Peyer's patch (tissue), 4 donors: ENCODE results near the gene IL20RB. TPM values are rescaled to one million over a fixed set of nuclear protein-coding genes. Genes with fewer than 3 reads are reported as not detected.
"Not testable (repeated sequence)": the region's sequence is repeated elsewhere in the genome, so short reads cannot be mapped to it uniquely, and the experiment has no call there.

Experiments used
- DNase-seq, 3 donors: peaks; one replicate each; pipeline ENCODE4 v3.0.0-alpha.2; 2017 to 2019
- H3K27ac ChIP-seq, 4 donors: fragments of 200-600 bp; sonication (generic); one replicate each; pipeline ENCODE4 v1.5.1; 2016 to 2019
- H3K27me3 ChIP-seq, 2 donors: fragments of 200-600 bp; sonication (generic); one replicate each; pipeline ENCODE4 v1.5.1; 2019
- H3K36me3 ChIP-seq, 3 donors: fragments of 200-600 bp; sonication (generic); one replicate each; pipeline ENCODE4 v1.5.1; 2016 to 2019
- H3K4me1 ChIP-seq, 4 donors: fragments of 200-600 bp; sonication (generic); one replicate each; pipeline ENCODE4 v1.5.1; 2016 to 2019
- H3K4me3 ChIP-seq, 4 donors: fragments of 200-600 bp; sonication (generic); 1 replicate in 3 of 4; 2 replicates in 1 of 4; pipeline ENCODE4 v1.5.1; 2016 to 2019; ENCODE audit warnings: mild to moderate bottlenecking in 1 of 4
- H3K9me3 ChIP-seq, 4 donors: fragments of 200-600 bp; sonication (generic); one replicate each; pipeline ENCODE4 v1.5.1; 2016 to 2019; ENCODE audit warnings: mild to moderate bottlenecking in 1 of 4
- POLR2A ChIP-seq, 2 donors: fragments of 450-650 bp; IDR thresholded peaks; one replicate each; pipeline ENCODE4 v1.5.1; 2017; ENCODE audit warnings: antibody characterized with exemption in 2 of 2, mild to moderate bottlenecking in 2 of 2, moderate library complexity in 2 of 2
- total RNA-seq, 4 donors: library from RNA; depleted of rRNA; stranded (reverse); fragments of >200 nt; gene quantifications; one replicate each; pipeline ENCODE4 v1.1.0, GENCODE V29; 2016
- TF ChIP-seq, protein P1 (sequence below), 6 experiments: fragments of 450-650 bp in 4 of 6; fragments of 200-600 bp in 2 of 6; sonication (generic) in 1 of 6; IDR thresholded peaks; one replicate each; pipeline ENCODE4 v1.5.1; 2017 to 2019; ENCODE audit warnings: antibody characterized with exemption in 6 of 6, mild to moderate bottlenecking in 3 of 6, moderate library complexity in 1 of 6

IL20RB gene
- total RNA-seq, 4 donors from 2014 or later = 0.54 to 1.7 (median 0.81) TPM

DNA sequence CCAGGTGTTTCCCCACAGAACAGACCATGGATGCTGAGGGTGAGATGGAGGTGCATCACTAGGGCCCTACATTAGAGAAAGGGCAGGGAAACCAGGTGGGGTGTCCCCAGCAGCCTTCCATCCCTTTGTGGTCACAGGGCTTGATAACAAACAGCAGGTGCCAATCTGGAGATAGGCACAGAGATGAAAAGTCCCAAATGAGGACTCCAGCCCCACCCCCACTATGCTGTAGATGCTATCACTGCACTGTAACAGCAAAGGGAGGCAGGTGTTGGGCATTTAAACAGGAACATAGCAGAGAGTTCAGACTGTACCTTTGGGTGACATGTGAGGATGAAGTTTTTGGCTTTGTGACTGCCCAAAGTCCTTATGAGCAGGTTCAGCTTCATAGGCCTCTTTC is 21.4 kb downstream of the IL20RB start:
- H3K27ac ChIP-seq = no peak overlapping the region
- H3K36me3 ChIP-seq = no peaks in the 10 kb centered on the region
- no peaks in the 10 kb centered on the region for H3K27me3 ChIP-seq
- no peaks in the 10 kb centered on the region for H3K4me1 ChIP-seq
- TF ChIP-seq, protein P1, sequence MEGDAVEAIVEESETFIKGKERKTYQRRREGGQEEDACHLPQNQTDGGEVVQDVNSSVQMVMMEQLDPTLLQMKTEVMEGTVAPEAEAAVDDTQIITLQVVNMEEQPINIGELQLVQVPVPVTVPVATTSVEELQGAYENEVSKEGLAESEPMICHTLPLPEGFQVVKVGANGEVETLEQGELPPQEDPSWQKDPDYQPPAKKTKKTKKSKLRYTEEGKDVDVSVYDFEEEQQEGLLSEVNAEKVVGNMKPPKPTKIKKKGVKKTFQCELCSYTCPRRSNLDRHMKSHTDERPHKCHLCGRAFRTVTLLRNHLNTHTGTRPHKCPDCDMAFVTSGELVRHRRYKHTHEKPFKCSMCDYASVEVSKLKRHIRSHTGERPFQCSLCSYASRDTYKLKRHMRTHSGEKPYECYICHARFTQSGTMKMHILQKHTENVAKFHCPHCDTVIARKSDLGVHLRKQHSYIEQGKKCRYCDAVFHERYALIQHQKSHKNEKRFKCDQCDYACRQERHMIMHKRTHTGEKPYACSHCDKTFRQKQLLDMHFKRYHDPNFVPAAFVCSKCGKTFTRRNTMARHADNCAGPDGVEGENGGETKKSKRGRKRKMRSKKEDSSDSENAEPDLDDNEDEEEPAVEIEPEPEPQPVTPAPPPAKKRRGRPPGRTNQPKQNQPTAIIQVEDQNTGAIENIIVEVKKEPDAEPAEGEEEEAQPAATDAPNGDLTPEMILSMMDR (IDR thresholded peaks at IDR 0.05) = no peak
- no peak for TF ChIP-seq POLR2A (IDR thresholded peaks at IDR 0.05)
- no peaks in the 10 kb centered on the region for H3K9me3 ChIP-seq
- no peak overlapping the region for H3K4me3 ChIP-seq
- DNase-seq = no peak

DNA sequence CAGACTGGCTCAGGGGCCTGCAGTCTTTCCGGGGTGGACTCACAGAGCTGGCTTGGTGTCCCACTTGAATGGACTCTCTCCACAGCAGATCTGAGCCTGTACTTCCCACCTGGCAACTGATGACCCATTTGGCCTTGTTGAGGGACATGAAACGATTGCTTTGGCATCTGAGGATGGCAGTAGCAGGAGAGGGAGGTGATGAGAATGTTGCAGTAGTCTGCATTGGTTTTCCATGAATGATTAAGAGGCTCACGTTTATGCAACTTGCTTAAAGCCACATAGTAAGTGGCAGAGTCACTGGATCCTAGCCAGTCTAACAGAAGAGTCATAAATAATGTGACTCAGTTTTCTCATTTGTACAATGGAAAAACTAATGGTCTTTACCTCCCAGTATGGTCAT is 21.9 kb downstream of the IL20RB start:
- H3K27me3 ChIP-seq = no peaks in the 10 kb centered on the region
- peaks cover 0 to 1% (median 0%) of the 10 kb centered on the region in 4 donors for H3K4me1 ChIP-seq
- H3K9me3 ChIP-seq = no peaks in the 10 kb centered on the region
- DNase-seq = no peak
- H3K36me3 ChIP-seq = no peaks in the 10 kb centered on the region
- TF ChIP-seq, protein P1 (IDR thresholded peaks at IDR 0.05) = no peak
- TF ChIP-seq POLR2A (IDR thresholded peaks at IDR 0.05) = no peak
- H3K27ac ChIP-seq = no peak overlapping the region
- H3K4me3 ChIP-seq = no peak overlapping the region

DNA sequence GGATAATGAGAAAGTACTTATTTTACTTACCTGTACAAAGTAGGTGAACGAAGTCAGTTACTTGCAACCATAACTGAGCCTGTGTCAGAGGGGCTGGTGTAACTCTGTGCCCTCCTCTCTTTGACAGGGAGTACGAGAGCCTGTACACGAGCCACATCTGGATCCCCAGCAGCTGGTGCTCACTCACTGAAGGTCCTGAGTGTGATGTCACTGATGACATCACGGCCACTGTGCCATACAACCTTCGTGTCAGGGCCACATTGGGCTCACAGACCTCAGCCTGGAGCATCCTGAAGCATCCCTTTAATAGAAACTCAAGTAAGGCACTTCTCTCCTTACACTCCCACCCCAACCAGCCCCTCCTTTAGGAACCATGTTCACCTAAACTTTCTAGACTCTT is 24.2 kb downstream of the IL20RB start:
- Histone ChIP-seq H3K4me3 (no peak overlapping the region), H3K36me3 (no peaks in the 10 kb centered on the region), H3K4me1 (peaks cover 0 to 3% (median 0%) of the 10 kb centered on the region in 4 donors), H3K27ac (no peak overlapping the region), H3K27me3 (no peaks in the 10 kb centered on the region), H3K9me3 (no peaks in the 10 kb centered on the region)
- TF ChIP-seq, protein P1 (IDR thresholded peaks at IDR 0.05) = no peak
- no peak for TF ChIP-seq POLR2A (IDR thresholded peaks at IDR 0.05)
- no peak for DNase-seq

DNA sequence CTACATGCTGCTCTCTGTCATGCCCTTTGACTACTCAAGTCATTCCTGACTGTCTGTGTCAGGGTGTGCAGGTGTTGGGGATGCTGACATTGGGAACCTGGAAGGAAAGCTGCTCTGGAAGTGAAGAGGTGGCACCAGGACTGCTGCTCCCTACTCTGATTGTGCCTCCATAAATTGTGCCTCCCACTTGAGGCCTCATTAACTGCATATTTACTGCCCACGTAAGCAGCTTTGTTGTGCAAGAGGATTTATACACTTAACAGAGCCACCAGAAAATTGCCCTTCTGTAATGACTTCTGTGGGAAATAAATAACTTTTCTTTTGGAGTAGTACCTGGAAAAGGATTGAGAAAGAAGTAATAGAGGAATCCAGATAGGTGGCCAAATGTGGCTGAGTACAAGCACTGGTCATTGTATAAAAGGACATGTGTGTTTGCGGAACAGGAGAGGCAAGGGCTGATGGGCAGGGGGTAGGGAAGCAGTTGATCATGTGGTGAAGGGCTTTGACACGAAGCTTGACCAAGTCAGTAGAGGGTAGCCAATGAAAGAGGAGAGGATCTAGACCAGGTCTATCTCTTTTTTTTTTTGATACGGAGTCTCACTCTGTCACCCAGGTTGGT is 24.8 kb downstream of the IL20RB start:
- Histone ChIP-seq H3K27ac (no peak overlapping the region), H3K4me3 (no peak overlapping the region), H3K36me3 (no peaks in the 10 kb centered on the region), H3K4me1 (peaks cover 0 to 3% (median 0%) of the 10 kb centered on the region in 4 donors), H3K9me3 (no peaks in the 10 kb centered on the region), H3K27me3 (no peaks in the 10 kb centered on the region)
- TF ChIP-seq, protein P1 (IDR thresholded peaks at IDR 0.05) = no peak
- no peak for TF ChIP-seq POLR2A (IDR thresholded peaks at IDR 0.05)
- no peak for DNase-seq

DNA sequence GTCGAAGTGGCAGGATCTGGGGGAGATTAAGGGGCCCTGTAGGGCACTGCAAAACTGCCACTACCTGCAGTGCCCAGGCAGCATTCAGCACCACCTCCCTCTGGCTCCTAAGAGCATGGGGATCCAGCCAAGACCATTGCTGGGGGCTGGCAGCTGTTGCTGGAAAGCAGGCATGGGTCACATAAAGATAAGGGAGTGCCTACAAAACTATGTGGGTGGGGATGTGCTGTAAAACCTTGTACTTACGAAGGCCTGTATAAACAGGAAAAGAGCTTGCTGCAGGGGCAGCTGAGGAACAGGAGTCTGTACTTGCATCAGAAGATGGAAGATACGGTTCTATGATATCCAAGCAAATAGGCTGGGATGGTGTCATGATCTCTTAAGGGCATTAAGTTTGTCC is 27.1 kb downstream of the IL20RB start:
- Histone ChIP-seq H3K4me1 (peaks cover 0 to 3% (median 0%) of the 10 kb centered on the region in 4 donors), H3K36me3 (no peaks in the 10 kb centered on the region), H3K4me3 (no peak overlapping the region), H3K9me3 (no peaks in the 10 kb centered on the region), H3K27me3 (no peaks in the 10 kb centered on the region), H3K27ac (peak overlapping the region in 1 of 4 donors; percentile 30)
- DNase-seq = peak in 2 of 3 donors; percentile 63 to 65
- TF ChIP-seq POLR2A (IDR thresholded peaks at IDR 0.05) = no peak
- TF ChIP-seq, protein P1 (IDR thresholded peaks at IDR 0.05) = no peak

DNA sequence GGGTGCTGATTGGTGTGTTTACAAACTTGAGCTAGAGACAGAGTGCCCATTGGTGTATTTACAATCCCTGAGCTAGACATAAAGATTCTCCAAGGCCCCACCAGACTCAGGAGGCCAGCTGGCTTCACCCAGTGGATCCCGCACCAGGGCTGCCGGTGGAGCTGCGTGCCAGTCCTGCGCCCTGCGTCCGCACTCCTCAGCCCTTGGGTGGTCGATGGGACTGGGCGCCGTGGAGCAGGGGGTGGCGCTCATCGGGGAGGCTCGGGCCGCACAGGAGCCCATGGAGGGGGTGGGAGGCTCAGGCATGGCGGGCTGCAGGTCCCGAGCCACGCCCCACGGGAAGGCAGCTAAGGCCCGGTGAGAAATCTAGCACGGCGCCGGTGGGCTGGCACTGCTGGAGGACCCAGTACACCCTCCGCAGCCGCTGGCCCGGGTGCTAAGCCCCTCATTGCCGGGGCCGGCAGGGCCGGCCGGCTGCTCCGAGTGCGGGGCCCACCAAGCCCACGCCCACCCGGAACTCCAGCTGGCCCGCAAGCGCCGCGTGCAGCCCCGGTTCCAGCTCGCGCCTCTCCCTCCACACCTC is 29.7 kb downstream of the IL20RB start:
- not testable (repeated sequence) for DNase-seq, H3K4me1 ChIP-seq, H3K27ac ChIP-seq, H3K9me3 ChIP-seq, H3K36me3 ChIP-seq, H3K4me3 ChIP-seq, H3K27me3 ChIP-seq
